Stimulated activated CD4-positive, alpha-beta T cell treated with anti-CD3 and anti-CD28 coated beads, Interleukin-4, amount 100 ng/mL, for 4 hours (primary cell): ENCODE measurements around the gene B4GALNT3.
A peak's percentile ranks its signal among the peaks of the same experiment; 100 is the strongest.
"Not testable (repeated sequence)": the region's sequence is repeated elsewhere in the genome, so short reads cannot be mapped to it uniquely, and the experiment has no call there.

Experiments
- DNase-seq, 2 experiments: peaks; one replicate each; pipeline ENCODE4 v3.0.0-alpha.2; 2020

B4GALNT3 gene

GRCh38 chr12:561391-561705 is 101.6 kb downstream of the B4GALNT3 start:
- no peak for DNase-seq

GRCh38 chr12:561908-562593 is 102.3 kb downstream of the B4GALNT3 start:
- DNase-seq: no peak

GRCh38 chr12:562634-563033 is 102.9 kb downstream of the B4GALNT3 start:
- DNase-seq: no peak

- peak in 1 of 2 experiments; percentile 62 for DNase-seq
Observed at GRCh38 chr12:563250-563781, 103.6 kb downstream of the B4GALNT3 start.

DNA sequence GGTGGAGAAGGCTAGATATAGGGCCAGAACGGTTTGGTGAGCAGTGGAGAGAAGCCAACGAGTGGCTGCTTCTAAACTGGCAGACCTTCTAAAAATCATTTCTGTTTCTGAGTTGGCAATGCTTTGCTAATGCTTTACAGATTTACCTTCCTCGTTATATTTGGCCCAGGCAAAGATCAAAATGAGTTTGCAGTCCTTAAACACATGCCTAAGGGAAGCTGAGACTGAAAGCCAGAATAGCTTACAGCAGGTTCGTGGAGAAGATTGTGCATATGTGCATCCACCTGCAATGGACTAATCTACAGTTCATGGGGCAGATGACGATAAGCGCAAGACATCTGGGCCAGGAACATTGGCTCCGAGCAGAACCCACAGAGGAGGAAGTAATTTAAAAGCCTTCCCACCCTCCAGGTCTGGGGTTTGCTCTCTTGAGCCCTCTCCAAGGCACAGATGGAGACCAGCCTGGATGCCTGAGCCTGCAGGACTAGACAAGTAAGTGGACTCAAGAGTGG is 104.1 kb downstream of the B4GALNT3 start:
- DNase-seq: no peak

GRCh38 chr12:565161-565560 is 105.4 kb downstream of the B4GALNT3 start:
- no peak for DNase-seq

- no peak for DNase-seq
Observed at GRCh38 chr12:565589-566105, 105.9 kb downstream of the B4GALNT3 start.

GRCh38 chr12:568486-568885 is 108.7 kb downstream of the B4GALNT3 start:
- DNase-seq: no peak

- no peak for DNase-seq
Observed at GRCh38 chr12:569091-569676, 109.4 kb downstream of the B4GALNT3 start.

- DNase-seq: peak; percentile 77 to 89
Observed at GRCh38 chr12:569803-570434, 110.2 kb downstream of the B4GALNT3 start.

DNA sequence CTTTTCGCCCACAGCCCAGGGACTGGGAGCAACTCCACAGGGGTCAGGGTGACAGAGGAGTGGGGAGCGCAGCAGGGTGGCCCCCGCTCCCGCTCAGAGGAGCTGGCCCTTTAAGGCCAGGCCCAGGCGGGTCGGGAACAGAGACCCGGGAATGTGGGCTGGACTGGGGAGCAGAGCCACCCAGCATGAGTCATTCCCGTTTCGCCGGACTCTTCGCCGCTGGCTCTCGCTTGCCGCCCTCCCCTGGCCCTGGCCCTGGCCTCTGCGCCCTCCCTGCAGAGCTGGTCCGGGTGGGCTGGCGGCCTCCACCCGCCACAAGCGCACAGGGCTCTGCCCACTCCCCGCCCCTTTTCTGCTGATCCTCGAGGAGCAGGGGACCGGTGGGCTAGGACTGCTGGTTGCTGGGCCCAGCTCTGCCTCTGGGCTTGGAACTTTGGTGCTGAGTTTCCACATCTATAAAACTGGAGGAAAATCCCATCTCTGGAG is 110.7 kb downstream of the B4GALNT3 start:
- DNase-seq: no peak

DNA sequence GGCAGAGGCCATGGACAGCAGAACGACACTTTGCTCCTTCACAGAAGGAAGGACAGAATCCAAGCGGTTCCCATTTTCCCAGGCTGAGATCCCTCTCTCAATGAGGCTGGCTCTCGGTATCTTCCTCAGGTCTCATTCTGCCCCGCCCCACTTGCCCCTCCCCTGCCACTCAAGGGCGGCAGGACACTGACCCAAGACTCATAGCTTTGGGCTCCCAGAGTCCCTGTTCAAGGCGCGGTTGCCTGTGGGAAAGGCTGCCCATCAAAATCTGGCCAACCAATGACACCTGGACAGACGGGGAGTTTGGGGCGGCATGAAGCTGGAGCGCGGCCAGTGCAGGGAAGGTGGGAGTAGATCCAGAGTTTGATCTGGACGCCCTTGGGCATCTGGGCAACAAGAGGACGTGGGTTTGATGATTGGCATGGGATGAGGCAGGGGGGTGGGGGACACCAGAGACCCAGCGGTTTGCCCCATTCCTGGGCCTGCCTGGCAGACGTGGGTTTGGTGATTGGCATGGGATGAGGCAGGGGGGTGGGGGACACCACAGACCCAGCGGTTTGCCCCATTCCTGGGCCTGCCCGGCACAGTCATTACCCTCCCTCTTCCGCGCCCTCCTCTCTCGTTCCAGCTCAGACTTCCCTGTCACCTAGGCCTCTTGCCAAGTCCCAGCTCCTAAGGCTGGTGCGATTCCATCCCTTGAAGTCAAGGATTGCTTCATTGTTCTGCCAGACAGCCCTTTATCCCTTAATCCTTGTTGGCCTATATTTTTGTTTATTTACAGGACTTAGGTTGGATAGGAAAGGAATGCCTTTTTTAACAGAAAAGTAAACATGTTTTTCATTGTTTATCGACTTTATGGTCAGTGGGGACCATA is 111.4 kb downstream of the B4GALNT3 start:
- no peak for DNase-seq

DNA sequence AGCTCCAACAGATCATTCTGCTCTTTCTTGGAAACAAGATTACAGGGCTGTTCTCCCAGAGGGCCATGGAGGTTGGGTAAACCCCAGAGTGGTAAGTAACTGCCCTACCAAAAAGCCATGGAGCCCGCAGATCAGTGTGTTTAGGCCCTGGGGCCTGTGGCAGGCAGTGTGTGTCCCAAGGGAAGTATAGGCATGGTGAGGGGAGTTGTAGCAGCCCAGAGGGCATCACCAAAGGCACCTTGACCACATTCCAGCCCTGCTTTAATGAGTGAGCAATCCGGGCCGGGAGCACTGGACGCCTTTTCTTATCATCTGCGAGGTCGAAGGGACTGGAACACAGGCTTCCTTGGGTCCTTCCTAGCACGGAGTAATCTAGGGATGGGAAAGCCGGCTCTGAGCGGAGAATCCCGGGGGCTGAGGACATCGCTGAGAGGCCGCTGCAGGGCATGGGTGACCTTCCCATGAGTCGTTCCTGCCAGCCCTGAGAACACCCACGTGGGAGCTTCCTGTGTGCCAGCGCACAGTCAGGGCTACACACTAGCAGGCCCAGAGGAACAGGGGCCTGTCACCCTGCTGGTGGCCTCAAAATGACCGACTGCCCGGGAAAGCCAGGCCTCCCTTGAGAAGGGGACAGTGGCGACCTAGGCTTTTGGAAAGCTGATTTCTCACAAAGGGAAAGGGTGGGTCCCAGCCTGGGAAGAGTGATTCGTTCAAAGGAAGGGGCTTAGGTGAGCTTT is 112.2 kb downstream of the B4GALNT3 start:
- no peak for DNase-seq

GRCh38 chr12:572532-572899 is 112.8 kb downstream of the B4GALNT3 start:
- DNase-seq: no peak

DNA sequence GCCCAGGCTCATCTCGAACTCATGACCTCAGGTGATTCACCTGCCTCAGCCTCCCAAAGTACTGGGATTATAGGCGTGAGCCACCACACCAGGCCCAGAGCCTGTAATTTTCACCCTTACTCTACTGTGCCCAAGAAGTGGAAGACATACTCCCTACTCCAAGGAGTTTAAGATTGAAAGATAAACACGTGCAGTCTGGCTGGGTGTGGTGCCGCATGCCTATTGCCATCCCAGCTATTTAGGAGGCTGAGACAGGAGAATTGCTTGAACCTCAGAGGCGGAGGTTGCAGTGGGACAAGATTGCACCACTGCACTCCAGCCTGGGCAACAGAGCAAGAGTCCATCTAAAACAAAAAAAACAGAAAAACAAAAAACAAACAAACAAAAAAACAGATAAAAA is 113.5 kb downstream of the B4GALNT3 start:
- no peak for DNase-seq

GRCh38 chr12:574475-575128 is 114.9 kb downstream of the B4GALNT3 start:
- no peak for DNase-seq

DNA sequence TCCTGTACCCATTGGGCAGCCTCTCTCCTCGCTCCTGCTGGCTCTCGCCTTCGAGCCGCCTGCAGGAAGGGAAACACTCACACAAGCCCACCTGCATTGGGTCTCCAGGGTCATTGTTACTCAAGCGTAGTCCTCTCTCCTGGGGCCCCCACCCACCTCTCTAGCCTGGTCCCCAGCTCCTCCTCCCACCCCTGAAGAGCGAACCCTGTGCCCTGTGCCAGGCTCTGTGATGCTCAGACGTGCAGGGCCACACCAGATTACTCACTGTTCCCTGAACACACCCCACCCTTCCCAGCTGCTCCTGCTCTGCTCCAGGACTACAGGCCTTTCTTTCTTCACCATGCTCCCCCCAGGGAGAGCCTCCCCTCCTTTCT is 115.4 kb downstream of the B4GALNT3 start:
- no peak for DNase-seq

DNA sequence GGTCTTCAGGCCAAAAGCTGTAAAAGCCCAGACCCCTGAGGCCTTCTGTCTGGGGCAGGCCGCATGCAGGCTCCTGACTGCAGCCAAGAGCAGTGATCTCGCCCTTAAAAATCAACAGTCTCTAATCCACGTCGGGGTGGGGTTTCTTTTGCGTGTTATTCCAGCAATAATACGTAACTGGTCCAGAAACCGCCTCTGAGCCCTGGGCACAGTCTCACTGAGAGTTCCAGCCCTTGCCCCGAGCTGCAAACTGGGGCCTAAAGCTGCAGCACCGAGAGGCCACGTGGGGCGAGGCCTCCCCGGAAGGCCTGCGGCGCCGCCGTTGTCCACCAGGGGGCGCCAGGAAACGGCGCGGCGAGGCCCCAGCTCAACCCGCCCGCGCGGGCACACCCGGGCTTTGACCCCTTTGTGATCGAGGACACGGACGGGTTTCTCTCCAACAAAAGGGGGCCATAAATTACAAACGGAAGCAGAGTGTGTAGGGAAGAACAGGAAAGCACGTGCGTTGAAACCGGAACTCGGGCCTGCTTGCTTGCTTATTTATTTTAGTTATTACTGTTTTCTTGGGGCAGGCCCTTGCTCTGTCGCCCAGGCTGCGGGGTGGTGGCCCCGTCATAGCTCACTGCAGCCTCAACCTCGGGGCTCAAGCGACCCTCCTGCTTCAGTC is 116.3 kb downstream of the B4GALNT3 start:
- peak; percentile 74 to 88 for DNase-seq

DNA sequence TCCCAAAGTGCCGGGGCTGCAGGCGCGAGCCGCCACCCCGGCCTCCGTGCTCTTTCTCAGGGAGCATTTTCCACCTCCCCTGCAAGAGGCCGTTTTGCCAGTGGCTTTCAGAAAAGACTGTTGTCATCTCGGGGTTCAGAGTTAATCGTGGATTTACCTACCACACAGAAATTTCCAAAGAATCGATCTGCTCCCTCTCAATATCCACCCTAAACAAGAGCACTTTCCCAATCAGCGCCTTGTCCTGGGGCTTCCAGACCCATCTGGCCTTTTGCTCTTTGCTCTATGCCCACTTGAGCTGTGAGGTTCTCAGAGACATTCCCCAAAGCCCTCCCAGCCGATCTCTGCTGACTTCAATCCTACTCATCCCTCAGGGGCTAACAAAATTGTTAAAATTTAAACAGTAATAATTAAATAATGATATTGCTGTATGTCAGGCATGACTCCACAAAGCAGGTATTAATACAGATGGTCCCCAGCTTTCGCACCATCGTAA is 116.9 kb downstream of the B4GALNT3 start:
- DNase-seq: no peak

- DNase-seq: not testable (repeated sequence)
Observed at GRCh38 chr12:577994-578747, 118.4 kb downstream of the B4GALNT3 start.
